Measurements from ENCODE around the gene ZBTB20. TPM values are rescaled to one million over a fixed set of nuclear protein-coding genes. Genes with fewer than 3 reads are reported as not detected.

Gene ZBTB20
- total RNA-seq, 1 donor from 2014 or later, result 11.2 TPM

GRCh38 chr3:114867835-114868503 lies 279.1 kb downstream of the ZBTB20 start:
- no peak overlapping the region for H3K4me3 ChIP-seq (ENCODE audit: low read depth, low read length)
- no peak for TF ChIP-seq CTCF (conservative IDR thresholded peaks at IDR 0.05; ENCODE audit: low read depth, low read length)
- no peak for DNase-seq (ENCODE audit: low read depth)

- no peak for DNase-seq (ENCODE audit: low read depth)
- no peak overlapping the region for H3K4me3 ChIP-seq (ENCODE audit: low read depth, low read length)
- TF ChIP-seq CTCF (conservative IDR thresholded peaks at IDR 0.05; ENCODE audit: low read depth, low read length), result no peak
Measured at GRCh38 chr3:114867359-114867758, 279.7 kb downstream of the ZBTB20 start.

- no peak overlapping the region for H3K4me3 ChIP-seq (ENCODE audit: low read depth, low read length)
- no peak for TF ChIP-seq CTCF (conservative IDR thresholded peaks at IDR 0.05; ENCODE audit: low read depth, low read length)
Measured at GRCh38 chr3:114866430-114866829, 280.7 kb downstream of the ZBTB20 start.

GRCh38 chr3:114864970-114865369 lies 282.1 kb downstream of the ZBTB20 start:
- no peak overlapping the region for H3K4me3 ChIP-seq (ENCODE audit: low read depth, low read length)
- no peak for TF ChIP-seq CTCF (conservative IDR thresholded peaks at IDR 0.05; ENCODE audit: low read depth, low read length)
- DNase-seq (ENCODE audit: low read depth), result no peak

More at GRCh38 chr3:114866430-114866829, 280.7 kb downstream of the ZBTB20 start:
- no peak for DNase-seq (ENCODE audit: low read depth)

GRCh38 chr3:114863848-114864247 lies 283.2 kb downstream of the ZBTB20 start:
- H3K4me3 ChIP-seq (ENCODE audit: low read depth, low read length), result peak overlapping the region; percentile 15
- TF ChIP-seq CTCF (conservative IDR thresholded peaks at IDR 0.05; ENCODE audit: low read depth, low read length), result no peak
- no peak for DNase-seq (ENCODE audit: low read depth)

- no peak for TF ChIP-seq CTCF (conservative IDR thresholded peaks at IDR 0.05; ENCODE audit: low read depth, low read length)
- H3K4me3 ChIP-seq (ENCODE audit: low read depth, low read length), result no peak overlapping the region
- DNase-seq (ENCODE audit: low read depth), result no peak
Measured at GRCh38 chr3:114861666-114862065, 285.4 kb downstream of the ZBTB20 start.

GRCh38 chr3:114860531-114860930 lies 286.6 kb downstream of the ZBTB20 start:
- DNase-seq (ENCODE audit: low read depth), result no peak
- no peak for TF ChIP-seq CTCF (conservative IDR thresholded peaks at IDR 0.05; ENCODE audit: low read depth, low read length)
- H3K4me3 ChIP-seq (ENCODE audit: low read depth, low read length), result no peak overlapping the region
